GM12878 (cell line): Measurements from ENCODE around the gene AGBL4. TPM values are rescaled to one million over a fixed set of nuclear protein-coding genes. Genes with fewer than 3 reads are reported as not detected.

ENCODE experiments used
- ATAC-seq: fragments of 200-7000 bp; cut with Tn5 transposase; 3 replicates; pipeline ENCODE4 v1.9.1; 2020; ENCODE audit warnings: mild to moderate bottlenecking, moderate library complexity
- BruUV-seq: library from RNA; stranded (reverse); fragments of 400-500 nt; replicated peaks from 2 replicates; lab custom pipeline; 2021; lab: Mats Ljungman, UMichigan
- CTCF ChIA-PET: fragments of 300-600 bp; sonication (Branson Sonifier 250); formaldehyde crosslinking; extraction: SDS; loops from one replicate; lab custom pipeline; 2021; ENCODE audit warnings: inconsistent platforms; lab: Yijun Ruan, JAX
- POLR2A ChIA-PET: fragments of 350-600 bp; formaldehyde crosslinking; extraction: SDS; loops from one replicate; lab custom pipeline; 2021; ENCODE audit warnings: inconsistent platforms; lab: Charles Lee
- RAD21 ChIA-PET: fragments of 300-600 bp; sonication (Branson Sonifier 250); formaldehyde crosslinking; loops from one replicate; lab custom pipeline; 2023; ENCODE audit warnings: antibody characterized with exemption; ENCODE audit not compliant: unreplicated experiment; lab: Charles Lee
- SMC1A ChIA-PET: fragments of 300-600 bp; sonication (Branson Sonifier 250); formaldehyde crosslinking; loops from one replicate; lab custom pipeline; 2023; ENCODE audit not compliant: unreplicated experiment, uncharacterized antibody; lab: Charles Lee
- DNase-seq: peaks from one replicate; pipeline ENCODE4 v3.0.0-alpha.2; 2011; ENCODE audit warnings: low read depth, low spot score
- FAIRE-seq: peaks from 3 replicates; lab custom pipeline; 2011; peaks lifted over from hg19 to GRCh38; lab: Jason Lieb, UNC
- H2AFZ ChIP-seq: 2 replicates; pipeline ENCODE4 v1.6.0; 2011; ENCODE audit warnings: low read depth, low read length, control low read depth; ENCODE audit not compliant: control insufficient read depth
- H3K27ac ChIP-seq: 2 replicates; pipeline ENCODE4 v1.5.1; 2011; ENCODE audit warnings: control low read depth; ENCODE audit not compliant: control insufficient read depth, insufficient read depth
- H3K27me3 ChIP-seq, 2 experiments: replicated peaks in 1 of 2; 2 replicates each; pipeline versions ENCODE4 v1.6.0 to v1.6.1; 2011; ENCODE audit warnings: low read length in 1 of 2; ENCODE audit not compliant: control insufficient read depth in 2 of 2, insufficient read depth in 2 of 2
- H3K36me3 ChIP-seq, 2 experiments: 2 replicates each; pipeline ENCODE4 v1.5.1; 2011; ENCODE audit warnings: low read length in 1 of 2; ENCODE audit not compliant: control insufficient read depth in 2 of 2, insufficient read depth in 2 of 2
- H3K4me1 ChIP-seq: 2 replicates; pipeline ENCODE4 v1.6.1; 2011; ENCODE audit warnings: mild to moderate bottlenecking, low read length, moderate library complexity, mixed read lengths; ENCODE audit not compliant: control insufficient read depth, insufficient read depth
- H3K4me2 ChIP-seq: 2 replicates; pipeline ENCODE4 v1.6.0; 2011; ENCODE audit warnings: control low read depth; ENCODE audit not compliant: control insufficient read depth, insufficient read depth
- H3K4me3 ChIP-seq: fragments of 200-600 bp; sonication (generic); 2 replicates; pipeline ENCODE4 v1.5.1; 2016
- H3K79me2 ChIP-seq: 2 replicates; pipeline ENCODE4 v1.6.0; 2011; ENCODE audit warnings: low read length; ENCODE audit not compliant: control insufficient read depth, insufficient read depth
- H3K9ac ChIP-seq: 2 replicates; pipeline ENCODE4 v1.8.0; 2011; ENCODE audit warnings: low read length, control low read depth, mixed read lengths; ENCODE audit not compliant: control insufficient read depth, insufficient read depth
- H3K9me3 ChIP-seq: replicated peaks from 3 replicates; pipeline ENCODE4 v1.5.1; 2011; ENCODE audit warnings: mild to moderate bottlenecking, low read length; ENCODE audit not compliant: control insufficient read depth, insufficient read depth
- H4K20me1 ChIP-seq: 2 replicates; pipeline ENCODE4 v1.6.0; 2011; ENCODE audit not compliant: control insufficient read depth, insufficient read depth
- BACH1 ChIP-seq: fragments of 450-650 bp; IDR thresholded peaks from 2 replicates; pipeline ENCODE4 v1.6.1; 2017; ENCODE audit warnings: mild to moderate bottlenecking, borderline replicate concordance
- BMI1 ChIP-seq: fragments of 450-650 bp; IDR thresholded peaks from 2 replicates; pipeline ENCODE4 v1.6.1; 2016; ENCODE audit warnings: mild to moderate bottlenecking, moderate library complexity, borderline replicate concordance
- FOXK2 ChIP-seq: fragments of 450-650 bp; IDR thresholded peaks from 2 replicates; pipeline ENCODE4 v1.6.1; 2017; ENCODE audit warnings: mild to moderate bottlenecking, moderate library complexity
- IRF4 ChIP-seq: IDR thresholded peaks from 2 replicates; pipeline ENCODE4 v1.6.1; 2011; ENCODE audit warnings: low read depth, low read length
- LARP7 ChIP-seq: fragments of 450-650 bp; IDR thresholded peaks from 2 replicates; pipeline ENCODE4 v1.6.1; 2017; ENCODE audit warnings: mild to moderate bottlenecking
- NFIC ChIP-seq: IDR thresholded peaks from 2 replicates; pipeline ENCODE4 v1.6.1; 2012; ENCODE audit warnings: low read depth, mild to moderate bottlenecking, inconsistent platforms, low read length, moderate library complexity
- NFXL1 ChIP-seq: fragments of 450-650 bp; IDR thresholded peaks from 2 replicates; pipeline ENCODE4 v1.6.1; 2017; ENCODE audit warnings: antibody characterized with exemption, mild to moderate bottlenecking, borderline replicate concordance
- NFYA ChIP-seq: IDR thresholded peaks from 2 replicates; pipeline ENCODE4 v1.6.1; 2011; ENCODE audit warnings: low read depth, mild to moderate bottlenecking, low read length, improper control_type of control experiment, borderline replicate concordance
- PKNOX1 ChIP-seq: fragments of 450-650 bp; IDR thresholded peaks from 2 replicates; pipeline ENCODE4 v1.6.1; 2016; ENCODE audit warnings: mild to moderate bottlenecking
- PML ChIP-seq: IDR thresholded peaks from 2 replicates; pipeline ENCODE4 v1.6.1; 2012; ENCODE audit warnings: low read length, inconsistent platforms
- REST ChIP-seq: IDR thresholded peaks from 2 replicates; pipeline ENCODE4 v1.6.1; 2012; ENCODE audit warnings: mild to moderate bottlenecking, low read depth, low read length
- SRF ChIP-seq, 2 experiments: IDR thresholded peaks; 2 replicates each; pipeline ENCODE4 v1.6.1; 2011; ENCODE audit warnings: low read depth in 2 of 2, low read length in 2 of 2, mild to moderate bottlenecking in 1 of 2, moderate library complexity in 1 of 2
- YY1 ChIP-seq: IDR thresholded peaks from 2 replicates; pipeline ENCODE4 v1.6.1; 2011; ENCODE audit warnings: low read depth, mild to moderate bottlenecking, low read length
- WGBS: methylation state at CpG from one replicate; pipeline ENCODE4 v1.1.6; 2016; ENCODE audit warnings: low lambda C conversion rate; ENCODE audit not compliant: insufficient replicate concordance, insufficient coverage; ENCODE audit errors: missing lambda C conversion rate; 5-methylcytosine and 5-hydroxymethylcytosine counted together
- in situ Hi-C: fragments of 300-500 bp; cut with MboI; formaldehyde crosslinking; loops from 9 replicates; pipeline ENCODE4 v1.14.3; 2018; ENCODE audit warnings: mixed read lengths
- intact Hi-C: fragments of 100-400 bp; cut with micrococcal nuclease; formaldehyde crosslinking; loops from one replicate; pipeline ENCODE4 v1.14.2; 2022; ENCODE audit not compliant: unreplicated experiment
- polyA plus RNA-seq, 11 experiments: library from polyadenylated mRNA; depleted of rRNA in 4 of 11; unstranded in 6 of 11; stranded (reverse) in 5 of 11; fragments of >200 nt; fragmentation: Nextera tagmentation in 4 of 11; fragmentation: Illumina TruSeq in 1 of 11; extraction: Ambion mirVana in 4 of 11; extraction: Trizol in 1 of 11; gene quantifications; 1 replicate in 1 of 11; 2 replicates in 10 of 11; pipeline versions ENCODE4 v1.2.1 to v1.2.3, GENCODE V29; 2011 to 2016; ENCODE audit warnings: inconsistent platforms in 2 of 11, missing spikeins in 2 of 11, low read depth in 1 of 11
- total RNA-seq, 4 experiments: library from RNA; depleted of rRNA in 3 of 4; stranded (reverse); fragments of >200 nt in 3 of 4; fragmentation: Illumina TruSeq in 1 of 4; extraction: Trizol in 1 of 4; gene quantifications; 2 replicates each; pipeline versions ENCODE4 v1.2.1 to v1.2.3, GENCODE V29; 2013 to 2021

The AGBL4 gene
- total and polyA plus RNA-seq, 10 of the 15 experiments (the other 5 are each of a cell fraction or from before 2014, with no cell fraction given), result 0.31 TPM; not detected in 9

GRCh38 chr1:48661726-48662463 lies 1361.9 kb downstream of the AGBL4 start:
- WGBS, result 8% methylated on average over 8 of the region's 8 CpGs
- POLR2A ChIA-PET, result no interaction called here
- SMC1A ChIA-PET, result interaction anchor here (2.8 kb wide), 1 partner anchor 16 kb away, joined by 11 read pairs; no protein-coding TSS in a partner anchor

More at GRCh38 chr1:48661726-48662463, 1361.9 kb downstream of the AGBL4 start:
- Histone ChIP-seq H3K27me3 (no peaks in the 10 kb centered on the region; a peak in 1 of 4 replicates), H3K4me1 (no peaks in the 10 kb centered on the region), H3K4me3 (no peak overlapping the region), H4K20me1 (no peaks in the 10 kb centered on the region), H3K9me3 (no peaks in the 10 kb centered on the region), H2AFZ (no peak overlapping the region), H3K27ac (no peak overlapping the region), H3K36me3 (no peaks in the 10 kb centered on the region), H3K79me2 (no peaks in the 10 kb centered on the region), H3K9ac (no peak overlapping the region), H3K4me2 (no peak overlapping the region)
- no peak for DNase-seq
- TF ChIP-seq FOXK2 (no peak), NFIC (no peak), SRF (IDR thresholded peaks at IDR 0.05; ENCODE audit: low read depth in 2 of 2, low read length in 2 of 2) (no peak), NFXL1 (no peak), PKNOX1 (no peak), BMI1 (no peak), BACH1 (no peak), REST (no peak), LARP7 (no peak), YY1 (no peak), PML (no peak), NFYA (no peak), IRF4 (no peak)
- in situ Hi-C loops (no loop called here), intact Hi-C loops (no loop called here)
- no peak for ATAC-seq
- no TSS peak for BruUV-seq
- no peak for FAIRE-seq
- RAD21 ChIA-PET, result no interaction called here
- CTCF ChIA-PET, result interaction anchor here (1.0 to 4.2 kb wide), 2 partner anchors 16 to 107 kb away, joined by 3 to 18 read pairs; no protein-coding TSS in a partner anchor
